ENCODE results near the gene AGAP3. TPM values are rescaled to one million over a fixed set of nuclear protein-coding genes. Genes with fewer than 3 reads are reported as not detected.

The AGAP3 gene
- polyA plus RNA-seq, 3 donors, result 54.3 to 61.2 (median 60.2) TPM

- no peak for DNase-seq (ENCODE audit: low read depth in 3 of 3, low spot score in 2 of 3)
These were observed 62.3 kb downstream of the AGAP3 start for GRCh38 chr7:151148319-151149259.

- no peak for DNase-seq (ENCODE audit: low read depth in 3 of 3, low spot score in 2 of 3)
These were observed 64.1 kb downstream of the AGAP3 start for GRCh38 chr7:151150388-151150787.

- no peak for DNase-seq (ENCODE audit: low read depth in 3 of 3, low spot score in 2 of 3)
These were observed 66.6 kb downstream of the AGAP3 start for GRCh38 chr7:151152643-151153513.

- DNase-seq (ENCODE audit: low read depth in 3 of 3, low spot score in 2 of 3), result no peak
These were observed 71.5 kb downstream of the AGAP3 start for GRCh38 chr7:151157645-151158329.

GRCh38 chr7:151161757-151162156 is 75.5 kb downstream of the AGAP3 start:
- DNase-seq (ENCODE audit: low read depth in 3 of 3, low spot score in 2 of 3), result no peak

GRCh38 chr7:151166629-151167196 is 80.4 kb downstream of the AGAP3 start:
- DNase-seq (ENCODE audit: low read depth in 3 of 3, low spot score in 2 of 3), result no peak

- DNase-seq (ENCODE audit: low read depth in 3 of 3, low spot score in 2 of 3), result peak in 1 of 3 donors; percentile 23
These were observed 81.1 kb downstream of the AGAP3 start, which contains the start of gene GBX1 for GRCh38 chr7:151167197-151167961. GBX1 (minus strand) TSS chr7:151167694; CDS start chr7:151167548, 146 bp downstream.

- no peak for DNase-seq (ENCODE audit: low read depth in 3 of 3, low spot score in 2 of 3)
These were observed 81.9 kb downstream of the AGAP3 start for GRCh38 chr7:151168003-151168786.

- no peak for DNase-seq (ENCODE audit: low read depth in 3 of 3, low spot score in 2 of 3)
These were observed 82.5 kb downstream of the AGAP3 start for GRCh38 chr7:151168787-151169162.

GRCh38 chr7:151172273-151173141 is 86.2 kb downstream of the AGAP3 start:
- peak in 1 of 3 donors; percentile 39 for DNase-seq (ENCODE audit: low read depth in 3 of 3, low spot score in 2 of 3)

- DNase-seq (ENCODE audit: low read depth in 3 of 3, low spot score in 2 of 3), result no peak
These were observed 87.3 kb downstream of the AGAP3 start for GRCh38 chr7:151173386-151174245.

- DNase-seq (ENCODE audit: low read depth in 3 of 3, low spot score in 2 of 3), result no peak
These were observed 88.2 kb downstream of the AGAP3 start for GRCh38 chr7:151174246-151175046.

- DNase-seq (ENCODE audit: low read depth in 3 of 3, low spot score in 2 of 3), result no peak
These were observed 88.9 kb downstream of the AGAP3 start for GRCh38 chr7:151175047-151175792.

- DNase-seq (ENCODE audit: low read depth in 3 of 3, low spot score in 2 of 3), result no peak
These were observed 89.6 kb downstream of the AGAP3 start for GRCh38 chr7:151175793-151176311.

GRCh38 chr7:151176401-151176800 is 90.1 kb downstream of the AGAP3 start:
- no peak for DNase-seq (ENCODE audit: low read depth in 3 of 3, low spot score in 2 of 3)
